ENCODE measurements around the gene CYP2U1. TPM values are rescaled to one million over a fixed set of nuclear protein-coding genes. Genes with fewer than 3 reads are reported as not detected.

CYP2U1 gene
- total and polyA plus RNA-seq, 2 experiments from 2014 or later = 3.2 to 9.9 TPM

DNA sequence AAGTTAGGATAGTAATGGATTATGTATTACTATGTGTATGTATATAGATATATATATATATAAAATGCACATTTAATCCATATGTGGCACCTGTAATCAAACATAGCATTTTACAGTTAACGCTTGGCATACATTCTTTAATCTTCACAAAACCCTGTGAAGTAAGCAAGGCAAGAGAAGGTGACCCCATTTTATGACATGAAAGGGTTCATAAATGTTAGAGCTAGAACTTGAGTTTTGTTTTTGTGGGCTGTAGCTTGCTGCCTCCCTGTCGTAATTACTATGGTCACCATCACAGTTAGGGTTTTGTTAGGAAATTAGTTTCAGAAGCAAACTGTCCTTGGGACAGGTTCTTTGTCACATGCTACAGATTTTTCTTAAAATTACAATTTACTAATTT lies 13.8 kb upstream of the CYP2U1 start:
- Histone ChIP-seq H3K4me3 (no peak overlapping the region), H4K20me1 (replicated peaks; ENCODE audit: insufficient read depth) (no peaks in the 10 kb centered on the region), H3K79me2 (replicated peaks; ENCODE audit: insufficient read depth) (no peaks in the 10 kb centered on the region), H2AFZ (no peak overlapping the region), H3K4me1 (ENCODE audit: insufficient read depth) (peaks cover 2% of the 10 kb centered on the region; the same call in 1 of the 2 replicates), H3K9me2 (ENCODE audit: insufficient read depth) (no peaks in the 10 kb centered on the region), H3K36me3 (ENCODE audit: insufficient read depth) (no peaks in the 10 kb centered on the region; the same call in 1 of the 2 replicates), H3F3A (replicated peaks; ENCODE audit: low read depth) (no peaks in the 10 kb centered on the region), H3K27me3 (ENCODE audit: insufficient read depth) (no peaks in the 10 kb centered on the region), H3K27ac (ENCODE audit: low read depth) (no peak overlapping the region), H3K4me2 (no peak overlapping the region)
- DNase-seq (ENCODE audit: low spot score) (no peak), ATAC-seq (no peak)
- peaks cover 6% of the 10 kb centered on the region; the same call in 2 of the 3 replicates for H3K4me1 Mint-ChIP-seq
- no peak overlapping the region for H3K27ac Mint-ChIP-seq
- no peaks in the 10 kb centered on the region for H3K27me3 Mint-ChIP-seq (ENCODE audit: insufficient read depth, low read depth, poor library complexity)
- no peak overlapping the region for H3K4me3 Mint-ChIP-seq
- TF ChIP-seq NANOG (IDR thresholded peaks at IDR 0.05; ENCODE audit: borderline replicate concordance) (no peak), EZH2phosphoT487 (IDR thresholded peaks at IDR 0.05; ENCODE audit: unreplicated experiment) (no peak), CREB1 (CRISPR knock-in tag; IDR thresholded peaks at IDR 0.05; ENCODE audit: low read depth) (no peak), ZNF331 (CRISPR knock-in tag; IDR thresholded peaks at IDR 0.05; ENCODE audit: low read depth) (no peak), POLR2AphosphoS5 (IDR thresholded peaks at IDR 0.05; ENCODE audit: low read depth) (no peak), EZH2 (IDR thresholded peaks at IDR 0.05; ENCODE audit: low read depth, unreplicated experiment) (no peak), STAT1 (IDR thresholded peaks at IDR 0.05; ENCODE audit: unreplicated experiment) (no peak)
- TF ChIP-seq, protein P1, sequence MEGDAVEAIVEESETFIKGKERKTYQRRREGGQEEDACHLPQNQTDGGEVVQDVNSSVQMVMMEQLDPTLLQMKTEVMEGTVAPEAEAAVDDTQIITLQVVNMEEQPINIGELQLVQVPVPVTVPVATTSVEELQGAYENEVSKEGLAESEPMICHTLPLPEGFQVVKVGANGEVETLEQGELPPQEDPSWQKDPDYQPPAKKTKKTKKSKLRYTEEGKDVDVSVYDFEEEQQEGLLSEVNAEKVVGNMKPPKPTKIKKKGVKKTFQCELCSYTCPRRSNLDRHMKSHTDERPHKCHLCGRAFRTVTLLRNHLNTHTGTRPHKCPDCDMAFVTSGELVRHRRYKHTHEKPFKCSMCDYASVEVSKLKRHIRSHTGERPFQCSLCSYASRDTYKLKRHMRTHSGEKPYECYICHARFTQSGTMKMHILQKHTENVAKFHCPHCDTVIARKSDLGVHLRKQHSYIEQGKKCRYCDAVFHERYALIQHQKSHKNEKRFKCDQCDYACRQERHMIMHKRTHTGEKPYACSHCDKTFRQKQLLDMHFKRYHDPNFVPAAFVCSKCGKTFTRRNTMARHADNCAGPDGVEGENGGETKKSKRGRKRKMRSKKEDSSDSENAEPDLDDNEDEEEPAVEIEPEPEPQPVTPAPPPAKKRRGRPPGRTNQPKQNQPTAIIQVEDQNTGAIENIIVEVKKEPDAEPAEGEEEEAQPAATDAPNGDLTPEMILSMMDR (conservative IDR thresholded peaks at IDR 0.05; ENCODE audit: low read depth in 2 of 2) = no peak
- peaks cover 6% of the 10 kb centered on the region; the same call in 2 of the 3 replicates for H3K9me3 Mint-ChIP-seq
- H3K36me3 Mint-ChIP-seq (ENCODE audit: low read depth) = peaks cover 4% of the 10 kb centered on the region; the same call in 1 of the 3 replicates

DNA sequence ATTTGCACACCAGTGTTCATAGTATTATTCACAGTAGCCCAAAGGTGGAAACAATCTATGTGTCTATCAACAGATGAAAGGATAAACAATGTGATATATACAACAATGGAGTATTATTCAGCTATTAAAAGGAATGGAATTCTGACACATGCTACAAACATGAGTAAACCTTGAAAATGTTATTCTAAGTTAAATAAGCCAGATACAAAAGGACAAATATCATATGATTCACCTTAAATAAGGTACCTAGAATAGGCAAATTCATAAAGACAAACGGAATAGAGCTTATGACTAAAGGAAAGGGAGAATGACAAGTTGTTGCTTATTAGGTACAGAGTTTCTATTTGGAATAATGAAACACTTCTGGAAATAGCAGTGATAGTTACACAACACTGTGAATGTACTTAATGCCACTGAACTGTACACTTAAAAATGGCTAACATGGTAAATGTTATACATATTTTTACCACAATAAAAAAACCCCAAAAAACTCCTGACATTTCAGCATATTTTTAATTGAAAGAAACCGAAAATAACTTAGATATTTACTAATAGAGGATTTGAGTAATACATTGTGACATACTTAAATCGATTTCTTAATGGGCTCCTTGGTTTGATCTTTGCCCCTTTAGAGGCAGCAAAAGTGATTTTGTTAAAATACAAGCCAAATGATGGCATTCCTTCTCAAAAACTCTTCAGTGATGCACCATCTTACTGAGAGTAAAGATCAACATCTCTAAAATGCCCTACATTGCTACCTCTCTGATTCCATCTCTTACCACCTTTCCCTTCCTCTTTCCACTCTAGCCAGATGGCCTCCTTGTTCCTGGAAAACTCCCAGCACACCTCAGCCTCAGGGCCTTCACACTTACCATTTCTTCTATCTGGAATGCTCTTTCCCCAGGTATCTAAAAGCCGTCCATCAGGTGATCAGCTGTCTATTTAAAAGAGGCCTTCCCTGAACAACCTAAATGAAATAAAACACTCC lies 8.6 kb upstream of the CYP2U1 start:
- peaks cover 6% of the 10 kb centered on the region; the same call in 2 of the 3 replicates for H3K9me3 Mint-ChIP-seq
- DNase-seq (ENCODE audit: low spot score) = no peak
- H3K79me2 ChIP-seq (replicated peaks; ENCODE audit: insufficient read depth) = no peaks in the 10 kb centered on the region
- ATAC-seq = no peak
- no peaks in the 10 kb centered on the region for H3F3A ChIP-seq (replicated peaks; ENCODE audit: low read depth)
- H2AFZ ChIP-seq = no peak overlapping the region
- H3K27ac Mint-ChIP-seq = no peak overlapping the region
- H3K4me3 Mint-ChIP-seq = no peak overlapping the region
- no peaks in the 10 kb centered on the region for H3K9me2 ChIP-seq (ENCODE audit: insufficient read depth)
- H3K4me2 ChIP-seq = no peak overlapping the region
- H3K4me1 Mint-ChIP-seq = no peaks in the 10 kb centered on the region
- H3K27me3 ChIP-seq (ENCODE audit: insufficient read depth) = no peaks in the 10 kb centered on the region
- peaks cover 4% of the 10 kb centered on the region; the same call in 1 of the 3 replicates for H3K36me3 Mint-ChIP-seq (ENCODE audit: low read depth)
- H3K27me3 Mint-ChIP-seq (ENCODE audit: insufficient read depth, low read depth, poor library complexity) = no peaks in the 10 kb centered on the region
- no peaks in the 10 kb centered on the region for H3K4me1 ChIP-seq (ENCODE audit: insufficient read depth)
- H4K20me1 ChIP-seq (replicated peaks; ENCODE audit: insufficient read depth) = no peaks in the 10 kb centered on the region
- H3K36me3 ChIP-seq (ENCODE audit: insufficient read depth) = no peaks in the 10 kb centered on the region; the same call in 1 of the 2 replicates
- H3K27ac ChIP-seq (ENCODE audit: low read depth) = no peak overlapping the region
- H3K4me3 ChIP-seq = no peak overlapping the region
- TF ChIP-seq, protein P2, sequence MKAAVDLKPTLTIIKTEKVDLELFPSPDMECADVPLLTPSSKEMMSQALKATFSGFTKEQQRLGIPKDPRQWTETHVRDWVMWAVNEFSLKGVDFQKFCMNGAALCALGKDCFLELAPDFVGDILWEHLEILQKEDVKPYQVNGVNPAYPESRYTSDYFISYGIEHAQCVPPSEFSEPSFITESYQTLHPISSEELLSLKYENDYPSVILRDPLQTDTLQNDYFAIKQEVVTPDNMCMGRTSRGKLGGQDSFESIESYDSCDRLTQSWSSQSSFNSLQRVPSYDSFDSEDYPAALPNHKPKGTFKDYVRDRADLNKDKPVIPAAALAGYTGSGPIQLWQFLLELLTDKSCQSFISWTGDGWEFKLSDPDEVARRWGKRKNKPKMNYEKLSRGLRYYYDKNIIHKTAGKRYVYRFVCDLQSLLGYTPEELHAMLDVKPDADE (IDR thresholded peaks at IDR 0.05) = no peak
- TF ChIP-seq EZH2 (IDR thresholded peaks at IDR 0.05; ENCODE audit: low read depth, unreplicated experiment) = no peak
- TF ChIP-seq, protein P3, sequence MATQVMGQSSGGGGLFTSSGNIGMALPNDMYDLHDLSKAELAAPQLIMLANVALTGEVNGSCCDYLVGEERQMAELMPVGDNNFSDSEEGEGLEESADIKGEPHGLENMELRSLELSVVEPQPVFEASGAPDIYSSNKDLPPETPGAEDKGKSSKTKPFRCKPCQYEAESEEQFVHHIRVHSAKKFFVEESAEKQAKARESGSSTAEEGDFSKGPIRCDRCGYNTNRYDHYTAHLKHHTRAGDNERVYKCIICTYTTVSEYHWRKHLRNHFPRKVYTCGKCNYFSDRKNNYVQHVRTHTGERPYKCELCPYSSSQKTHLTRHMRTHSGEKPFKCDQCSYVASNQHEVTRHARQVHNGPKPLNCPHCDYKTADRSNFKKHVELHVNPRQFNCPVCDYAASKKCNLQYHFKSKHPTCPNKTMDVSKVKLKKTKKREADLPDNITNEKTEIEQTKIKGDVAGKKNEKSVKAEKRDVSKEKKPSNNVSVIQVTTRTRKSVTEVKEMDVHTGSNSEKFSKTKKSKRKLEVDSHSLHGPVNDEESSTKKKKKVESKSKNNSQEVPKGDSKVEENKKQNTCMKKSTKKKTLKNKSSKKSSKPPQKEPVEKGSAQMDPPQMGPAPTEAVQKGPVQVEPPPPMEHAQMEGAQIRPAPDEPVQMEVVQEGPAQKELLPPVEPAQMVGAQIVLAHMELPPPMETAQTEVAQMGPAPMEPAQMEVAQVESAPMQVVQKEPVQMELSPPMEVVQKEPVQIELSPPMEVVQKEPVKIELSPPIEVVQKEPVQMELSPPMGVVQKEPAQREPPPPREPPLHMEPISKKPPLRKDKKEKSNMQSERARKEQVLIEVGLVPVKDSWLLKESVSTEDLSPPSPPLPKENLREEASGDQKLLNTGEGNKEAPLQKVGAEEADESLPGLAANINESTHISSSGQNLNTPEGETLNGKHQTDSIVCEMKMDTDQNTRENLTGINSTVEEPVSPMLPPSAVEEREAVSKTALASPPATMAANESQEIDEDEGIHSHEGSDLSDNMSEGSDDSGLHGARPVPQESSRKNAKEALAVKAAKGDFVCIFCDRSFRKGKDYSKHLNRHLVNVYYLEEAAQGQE (IDR thresholded peaks at IDR 0.05; ENCODE audit: unreplicated experiment) = no peak
- TF ChIP-seq STAT1 (IDR thresholded peaks at IDR 0.05; ENCODE audit: unreplicated experiment) = no peak
- TF ChIP-seq ZNF331 (CRISPR knock-in tag; IDR thresholded peaks at IDR 0.05; ENCODE audit: low read depth) = no peak
- TF ChIP-seq POLR2AphosphoS5 (IDR thresholded peaks at IDR 0.05; ENCODE audit: low read depth) = no peak
- TF ChIP-seq JUNB (IDR thresholded peaks at IDR 0.05; ENCODE audit: unreplicated experiment) = no peak
- TF ChIP-seq EZH2phosphoT487 (IDR thresholded peaks at IDR 0.05; ENCODE audit: unreplicated experiment) = no peak
- TF ChIP-seq NANOG (IDR thresholded peaks at IDR 0.05; ENCODE audit: borderline replicate concordance) = no peak
- no peak for TF ChIP-seq CREB1 (CRISPR knock-in tag; IDR thresholded peaks at IDR 0.05; ENCODE audit: low read depth)
- TF ChIP-seq ZNF114 (CRISPR knock-in tag; IDR thresholded peaks at IDR 0.05) = no peak
